G401.6 (cell line): ENCODE data around the gene LAPTM5.

Experiments used
- FAIRE-seq: peaks from 2 replicates; lab custom pipeline; 2012; peaks lifted over from hg19 to GRCh38; lab: Jason Lieb, UNC

Gene LAPTM5

DNA sequence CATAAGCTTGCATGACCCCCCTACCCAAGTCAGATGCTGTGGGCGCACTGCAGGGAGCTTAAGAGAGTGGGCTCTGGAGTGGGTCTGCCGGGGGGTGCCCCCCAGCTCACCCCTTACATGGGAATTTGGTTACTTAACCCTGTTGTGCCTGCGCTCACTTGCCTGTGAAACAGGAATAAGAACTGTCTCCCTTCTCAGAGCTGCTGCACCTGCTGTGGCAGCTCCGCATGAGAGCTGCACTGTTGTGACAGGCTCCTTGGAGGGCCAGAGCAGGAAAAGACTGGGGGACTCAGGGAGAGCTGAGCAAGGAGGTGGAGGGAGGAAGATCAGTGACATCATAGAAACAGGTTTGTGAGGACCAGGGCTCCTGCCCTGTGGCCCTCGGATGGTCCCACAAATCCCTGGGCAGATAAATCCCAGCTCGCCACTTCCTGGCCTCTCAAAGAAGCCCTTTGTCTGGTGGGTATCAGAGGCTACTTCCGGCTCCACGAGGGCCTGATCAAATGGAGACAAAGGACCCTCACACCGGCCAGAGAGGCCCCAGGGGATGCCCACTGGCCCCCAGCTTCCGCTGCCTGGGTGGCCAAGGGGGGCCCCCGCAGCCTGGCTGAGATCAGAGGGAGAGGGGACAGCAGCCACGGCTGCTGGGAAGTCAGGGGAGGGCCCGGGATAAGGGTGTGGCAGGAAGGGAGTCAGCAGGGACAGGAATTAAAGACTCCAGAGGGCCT, 28.9 kb upstream of the LAPTM5 start:
- no peak for FAIRE-seq

DNA sequence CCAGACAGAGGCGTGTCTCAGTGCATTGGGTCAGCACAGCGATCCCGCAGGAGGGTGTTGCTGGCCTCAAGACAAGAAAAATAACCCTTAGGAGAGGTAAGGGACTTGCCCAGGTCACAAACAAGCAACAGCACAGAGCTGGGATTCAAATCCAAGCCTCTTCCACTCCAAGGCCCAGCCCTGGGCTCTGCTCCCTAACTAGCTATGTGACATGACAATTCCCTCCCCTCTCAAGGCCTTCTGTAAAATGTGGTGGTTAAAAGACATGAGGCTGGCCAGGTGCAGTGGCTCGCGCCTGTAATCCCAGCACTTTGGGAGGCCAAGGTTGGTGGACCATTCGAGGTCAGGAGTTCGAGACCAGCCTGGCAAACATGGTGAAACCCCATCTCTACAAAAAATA, 28.1 kb upstream of the LAPTM5 start:
- FAIRE-seq, result no peak

DNA sequence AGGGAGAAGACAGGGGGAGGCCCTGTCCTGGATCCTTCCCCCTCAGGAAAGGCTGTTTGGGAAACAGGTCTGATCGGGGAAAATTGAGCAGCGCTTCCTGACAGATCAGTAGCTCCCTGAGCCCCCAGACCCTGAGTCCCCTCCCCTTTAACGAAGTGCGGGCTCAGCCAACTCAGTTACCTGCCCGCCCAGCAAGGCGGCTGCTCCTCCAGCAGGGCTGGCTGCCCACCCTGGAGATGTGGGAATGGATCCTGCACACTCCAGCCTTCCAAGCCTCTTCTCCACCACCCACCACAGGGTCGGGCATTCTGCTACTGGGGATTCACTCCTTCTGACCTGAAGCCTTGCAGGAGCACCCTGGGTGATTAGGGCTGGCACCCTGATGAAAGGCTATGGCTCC, 27.6 kb upstream of the LAPTM5 start:
- FAIRE-seq, result no peak

DNA sequence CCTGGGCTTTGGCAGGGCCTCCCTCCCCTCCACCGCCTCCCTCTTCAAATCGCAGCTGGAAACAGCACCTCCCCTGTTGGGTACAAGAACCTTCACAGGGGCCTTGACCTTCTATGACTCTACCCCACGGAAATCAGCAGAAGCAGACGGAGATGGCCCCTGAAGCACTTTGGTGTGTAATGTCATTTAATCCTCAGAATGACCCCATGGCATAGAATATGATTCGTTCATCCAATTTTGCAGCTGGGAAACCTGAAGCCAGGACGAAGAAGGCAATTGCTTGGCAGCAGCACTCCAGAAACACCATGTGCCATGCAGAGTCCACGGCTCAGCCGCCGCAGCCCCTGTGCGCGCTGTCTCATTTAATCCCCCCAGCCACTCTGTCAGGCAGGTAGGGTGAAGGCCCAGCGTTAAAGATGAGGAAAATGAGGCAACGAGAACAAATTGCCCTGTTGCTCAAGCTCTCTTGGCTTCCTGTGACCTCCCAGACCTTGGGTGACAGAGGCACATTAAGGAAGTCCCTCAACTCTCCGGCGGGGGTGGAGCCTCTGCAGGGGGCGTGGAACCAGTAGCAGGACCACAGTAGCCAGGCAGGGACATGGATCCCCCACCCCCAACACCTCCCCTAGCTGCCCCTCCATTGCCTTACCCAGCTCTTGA, 25.8 kb upstream of the LAPTM5 start:
- no peak for FAIRE-seq

DNA sequence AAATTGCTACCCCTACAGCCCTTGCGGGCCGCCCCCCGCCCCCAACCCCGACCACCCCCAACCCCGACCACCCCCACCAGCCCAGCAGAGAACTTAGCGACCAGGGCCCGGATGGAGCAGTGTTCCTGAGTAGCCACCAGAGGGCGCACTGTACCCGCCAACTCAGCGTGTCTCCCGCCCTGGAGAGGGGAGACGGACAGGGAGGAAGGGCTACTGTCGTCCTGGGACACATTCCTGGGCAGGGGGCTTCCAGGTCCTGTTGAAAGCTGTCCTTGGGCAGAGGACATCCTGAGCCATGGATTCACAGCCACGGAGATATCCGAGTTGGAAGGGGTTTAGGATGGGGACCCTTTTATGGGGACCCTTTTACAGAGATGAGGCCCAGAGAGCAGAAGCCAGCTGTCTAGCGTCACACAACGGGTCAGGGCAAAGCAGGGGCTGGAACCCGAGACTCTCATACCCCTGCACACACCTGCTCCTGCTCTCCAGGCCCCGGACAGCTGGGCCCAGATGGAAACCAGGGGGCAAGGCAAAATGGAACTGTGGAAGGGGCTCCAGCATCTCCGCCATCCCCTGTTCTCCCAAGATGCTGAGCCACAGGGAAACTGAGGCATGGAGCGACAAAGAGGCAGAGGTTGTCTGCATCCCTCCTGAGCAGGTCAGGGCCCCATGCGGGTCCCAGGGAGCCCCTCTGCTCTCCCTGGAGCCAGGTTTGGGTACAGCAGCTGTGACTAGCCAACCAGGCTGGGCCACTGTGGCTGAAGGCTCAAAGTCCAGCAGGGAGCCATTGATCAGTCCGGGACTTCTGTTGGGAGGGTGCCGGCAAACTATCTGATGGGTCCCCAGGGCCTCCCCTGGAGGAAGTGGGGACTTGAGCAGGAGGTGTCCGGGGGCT, 25.0 kb upstream of the LAPTM5 start:
- no peak for FAIRE-seq

DNA sequence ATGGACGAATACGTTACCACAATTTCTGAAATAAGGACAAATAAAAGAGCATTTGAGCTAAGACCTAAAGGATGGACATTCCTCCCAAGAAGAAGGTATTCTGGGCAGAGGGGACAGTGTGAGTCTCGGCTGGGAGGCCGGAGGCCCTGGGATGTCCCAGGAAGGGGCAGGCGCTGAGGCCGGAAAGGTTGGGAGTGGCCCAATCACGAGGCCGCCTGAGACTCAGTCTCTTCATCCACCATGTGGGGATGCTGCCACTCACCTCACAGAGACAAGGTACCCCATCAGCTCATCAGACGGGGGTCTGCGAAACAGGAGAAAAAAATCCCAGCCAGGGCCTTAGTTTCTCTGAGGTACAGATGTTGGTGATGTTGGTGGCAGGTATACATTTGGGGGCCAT, 24.3 kb upstream of the LAPTM5 start:
- FAIRE-seq, result no peak

DNA sequence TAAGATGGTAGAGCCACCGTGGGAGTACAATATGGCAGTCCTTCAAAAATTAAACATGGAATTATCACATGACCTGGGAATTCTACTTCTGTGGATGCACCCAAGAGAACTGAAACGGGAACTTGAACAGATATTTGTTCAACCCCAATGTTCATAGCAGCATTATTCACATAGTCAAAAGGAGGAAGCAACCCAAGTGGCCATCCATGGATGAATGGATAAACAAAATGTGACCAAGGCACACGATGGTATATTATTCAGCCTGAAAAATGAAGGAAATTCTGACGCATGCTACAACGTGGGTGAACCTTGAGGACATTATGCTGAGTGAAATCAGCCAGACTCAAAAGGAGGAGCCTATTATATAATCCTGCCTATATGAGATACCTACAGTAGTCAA, 22.8 kb upstream of the LAPTM5 start:
- FAIRE-seq, result no peak

DNA sequence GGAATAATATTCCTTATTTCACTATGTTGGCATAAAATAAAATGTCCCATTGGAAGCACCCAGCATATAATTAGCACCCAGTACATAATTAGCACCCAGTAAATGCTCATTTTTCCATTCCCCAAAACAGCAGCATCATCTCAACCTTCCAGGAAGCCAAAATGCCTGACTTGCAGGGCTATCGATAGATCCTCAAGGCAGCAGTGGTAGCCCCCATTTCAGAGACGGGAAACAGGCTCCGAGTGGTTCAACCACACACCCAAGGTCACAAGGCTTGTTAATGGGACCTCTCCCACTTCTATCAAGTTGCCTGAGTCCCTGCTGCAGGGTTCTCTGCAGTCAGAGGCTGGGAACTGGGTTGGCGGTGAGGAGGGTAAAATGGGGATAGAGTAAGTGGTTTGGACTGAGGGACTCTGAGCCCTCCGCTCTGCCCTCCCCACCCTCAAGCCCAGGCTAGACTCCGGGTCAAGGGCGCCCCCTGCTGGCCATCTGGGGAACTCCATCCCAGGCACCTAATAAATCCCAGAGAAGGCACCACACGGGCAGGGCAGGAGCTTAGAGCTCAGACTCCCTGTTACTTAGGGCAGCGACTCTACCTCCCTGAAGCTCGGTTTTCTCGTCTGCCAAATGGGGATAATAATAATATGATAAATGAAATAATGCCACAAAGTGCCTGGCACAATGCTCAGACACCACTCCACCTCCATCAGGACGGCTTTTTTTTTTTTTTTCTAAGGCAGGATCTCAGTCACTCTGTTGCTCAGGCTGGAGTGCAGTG, 21.9 kb upstream of the LAPTM5 start:
- FAIRE-seq, result peak; percentile 85

DNA sequence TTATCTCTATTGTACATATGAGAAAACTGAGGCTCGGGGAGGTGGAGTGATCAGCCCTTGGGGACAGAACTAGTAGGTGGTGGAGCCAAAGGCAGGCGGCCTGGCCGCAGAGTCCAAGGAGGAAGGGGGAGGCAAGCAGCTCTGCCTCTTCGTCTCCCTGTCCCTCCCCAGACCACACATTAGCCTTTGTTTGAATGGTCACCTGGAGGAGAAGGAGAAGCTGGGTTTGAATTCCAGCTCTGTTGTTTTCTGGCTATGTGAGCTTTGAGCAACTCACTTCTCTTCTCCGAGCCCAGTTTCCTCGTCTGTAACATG, 21.4 kb upstream of the LAPTM5 start:
- FAIRE-seq, result no peak

DNA sequence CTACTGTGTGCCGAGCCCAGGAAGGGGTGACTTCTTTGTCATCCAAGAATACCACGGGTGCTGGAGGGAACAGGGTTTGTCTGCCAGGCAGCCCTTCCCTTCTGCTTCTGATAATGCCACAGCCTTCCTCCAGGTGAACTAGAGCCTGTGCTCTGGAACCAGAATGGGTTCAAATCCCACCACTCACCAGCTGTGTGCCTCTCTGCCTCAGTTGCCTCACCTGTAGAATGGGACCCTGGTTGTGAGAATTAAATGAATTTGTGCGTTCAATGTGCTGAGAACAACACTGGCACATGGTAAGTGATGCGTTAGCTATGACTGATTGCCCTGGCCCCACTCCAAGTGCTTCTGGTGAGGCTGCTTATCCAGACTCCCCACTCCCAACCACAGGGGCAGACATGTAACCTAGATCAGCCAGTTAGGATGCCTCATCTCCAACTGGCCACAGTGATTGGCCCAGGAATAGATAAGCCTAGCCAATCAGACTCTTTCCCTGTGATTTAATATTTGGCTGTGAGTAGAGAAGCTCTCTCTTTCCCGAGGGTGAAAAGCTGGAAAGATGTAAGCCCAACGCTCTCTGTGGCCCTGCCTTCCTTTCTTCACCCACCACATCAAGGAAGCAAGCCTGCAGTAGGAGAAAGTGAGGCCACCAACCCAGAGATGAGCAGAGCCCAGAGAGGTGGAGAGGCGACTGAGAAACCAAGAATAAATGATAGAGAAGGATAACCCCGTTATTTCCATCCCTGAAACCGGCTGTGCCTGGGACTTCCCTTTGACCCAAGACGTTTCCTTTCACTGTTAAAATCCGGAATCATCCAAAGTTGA, 20.8 kb upstream of the LAPTM5 start:
- FAIRE-seq, result no peak

DNA sequence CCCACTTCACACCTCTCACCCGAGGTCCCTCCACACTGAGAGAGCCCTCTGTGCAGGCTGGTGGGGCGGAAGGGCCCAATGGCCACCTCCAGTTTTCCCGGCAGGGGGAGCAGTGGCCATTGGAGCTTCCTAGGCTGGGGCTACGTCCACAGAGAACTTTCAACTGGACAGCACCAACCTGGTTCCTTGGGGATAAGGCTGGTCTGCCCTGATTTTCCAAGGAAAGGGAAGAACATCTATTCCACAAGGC, 20.3 kb upstream of the LAPTM5 start:
- FAIRE-seq, result no peak

DNA sequence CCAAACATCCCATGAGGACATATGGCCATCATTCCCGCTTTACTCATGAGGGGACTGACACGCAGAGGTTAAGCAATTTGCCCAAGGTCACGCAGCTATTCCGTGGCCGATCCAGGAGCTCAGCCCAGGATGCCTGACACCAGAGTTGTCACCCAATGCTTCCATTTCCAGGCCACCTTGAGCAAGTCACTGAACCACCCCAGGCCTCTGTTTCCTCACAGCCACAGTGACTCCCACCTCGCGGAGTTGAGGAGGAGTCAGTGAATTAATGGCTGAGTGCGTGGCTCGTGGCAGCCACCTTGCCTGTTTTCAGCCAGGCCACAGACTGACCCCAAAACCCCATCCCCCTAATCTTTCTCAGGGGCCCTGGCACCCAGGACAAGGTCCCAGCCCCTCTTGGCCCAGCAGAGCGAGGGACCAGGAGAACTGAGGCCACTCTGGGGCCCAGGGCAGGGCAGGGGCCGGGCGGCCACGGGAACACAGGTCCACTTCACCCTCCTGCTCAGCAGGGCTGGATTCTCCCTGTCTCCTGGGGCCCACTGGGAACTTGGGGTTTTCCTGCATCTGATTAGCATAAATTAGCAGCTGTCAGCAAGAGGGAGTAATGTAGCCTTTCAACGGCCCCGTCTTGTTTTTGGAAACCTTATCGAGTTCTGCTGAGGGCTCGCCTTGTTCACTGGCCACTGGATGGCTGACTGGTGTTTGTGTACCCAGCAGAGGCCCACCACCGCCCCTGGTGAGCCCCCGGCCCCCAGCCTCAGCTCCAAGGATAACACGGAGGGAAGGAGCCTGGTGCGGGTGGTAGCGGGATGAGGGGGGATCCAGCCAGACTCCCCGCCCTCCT, 19.7 kb upstream of the LAPTM5 start:
- no peak for FAIRE-seq

DNA sequence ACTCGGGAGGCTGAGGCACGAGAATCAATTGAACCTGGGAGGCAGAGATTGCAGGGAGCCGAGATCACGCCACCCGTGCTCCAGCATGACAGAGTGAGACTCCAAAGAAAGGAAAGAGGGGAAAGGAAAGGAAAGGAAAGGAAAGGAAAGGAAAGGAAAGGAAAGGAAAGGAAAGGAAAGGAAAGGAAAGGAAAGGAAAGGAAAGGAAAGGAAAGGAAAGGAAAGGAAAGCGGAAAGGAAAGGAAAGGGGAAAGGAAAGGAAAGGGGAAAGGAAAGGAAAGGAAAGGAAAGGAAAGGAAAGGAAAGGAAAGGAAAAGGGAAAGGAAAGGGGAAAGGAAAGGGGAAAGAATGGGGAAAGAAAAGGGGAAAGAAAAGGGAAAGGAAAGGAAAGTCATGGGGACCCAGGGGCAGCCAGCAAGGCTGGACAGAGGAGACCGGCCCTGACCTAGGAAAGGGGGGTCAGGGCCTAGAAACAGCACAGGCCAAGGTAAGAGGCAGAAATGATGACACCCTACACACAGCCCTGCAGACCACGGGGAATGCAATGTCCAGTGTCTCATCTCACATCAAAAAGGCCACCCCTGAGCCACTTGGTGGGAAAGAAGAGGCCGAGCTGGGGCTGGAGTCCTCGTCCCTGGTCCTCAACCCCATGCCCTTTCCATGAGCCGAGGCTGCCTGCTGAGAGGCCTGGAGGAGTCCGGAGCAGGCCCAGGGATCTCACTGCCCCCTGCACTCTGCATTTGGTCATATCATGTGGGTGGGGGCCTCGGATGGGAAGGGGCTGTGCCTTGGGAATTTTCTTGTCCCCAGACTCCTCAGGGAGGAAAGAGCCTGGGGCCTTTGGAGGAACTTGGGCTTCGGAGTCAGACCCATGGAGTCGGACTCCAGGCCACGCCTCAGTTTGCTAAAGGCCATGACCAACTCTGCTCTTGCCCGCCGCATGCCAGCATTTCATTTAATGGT, 18.8 kb upstream of the LAPTM5 start:
- no peak for FAIRE-seq

DNA sequence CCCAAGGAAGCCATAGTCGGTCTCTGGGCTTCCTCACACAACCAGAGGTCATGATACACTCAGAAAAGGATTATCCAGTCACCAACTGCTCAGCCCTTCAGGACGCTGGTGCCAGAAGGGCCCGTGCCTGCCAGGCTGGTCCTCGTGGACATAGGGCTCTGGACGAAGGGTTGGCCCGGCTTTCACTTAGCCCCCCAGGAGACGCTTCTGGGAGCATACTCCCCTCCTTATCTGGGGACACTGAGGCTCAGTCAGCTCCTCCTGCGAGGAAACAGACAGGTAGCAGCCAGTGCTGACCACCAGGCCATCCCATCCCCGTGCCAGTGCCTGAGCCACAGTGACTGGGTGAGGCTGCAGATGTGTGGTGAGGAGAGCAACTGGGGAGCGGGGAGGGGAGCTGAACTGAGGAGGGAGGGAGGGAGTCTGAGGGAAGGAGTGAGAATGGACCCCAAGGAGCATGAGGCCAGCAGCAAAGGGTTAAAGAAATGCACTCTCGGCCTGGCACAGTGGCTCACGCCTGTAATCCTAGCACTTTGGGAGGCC, 17.9 kb upstream of the LAPTM5 start:
- no peak for FAIRE-seq

DNA sequence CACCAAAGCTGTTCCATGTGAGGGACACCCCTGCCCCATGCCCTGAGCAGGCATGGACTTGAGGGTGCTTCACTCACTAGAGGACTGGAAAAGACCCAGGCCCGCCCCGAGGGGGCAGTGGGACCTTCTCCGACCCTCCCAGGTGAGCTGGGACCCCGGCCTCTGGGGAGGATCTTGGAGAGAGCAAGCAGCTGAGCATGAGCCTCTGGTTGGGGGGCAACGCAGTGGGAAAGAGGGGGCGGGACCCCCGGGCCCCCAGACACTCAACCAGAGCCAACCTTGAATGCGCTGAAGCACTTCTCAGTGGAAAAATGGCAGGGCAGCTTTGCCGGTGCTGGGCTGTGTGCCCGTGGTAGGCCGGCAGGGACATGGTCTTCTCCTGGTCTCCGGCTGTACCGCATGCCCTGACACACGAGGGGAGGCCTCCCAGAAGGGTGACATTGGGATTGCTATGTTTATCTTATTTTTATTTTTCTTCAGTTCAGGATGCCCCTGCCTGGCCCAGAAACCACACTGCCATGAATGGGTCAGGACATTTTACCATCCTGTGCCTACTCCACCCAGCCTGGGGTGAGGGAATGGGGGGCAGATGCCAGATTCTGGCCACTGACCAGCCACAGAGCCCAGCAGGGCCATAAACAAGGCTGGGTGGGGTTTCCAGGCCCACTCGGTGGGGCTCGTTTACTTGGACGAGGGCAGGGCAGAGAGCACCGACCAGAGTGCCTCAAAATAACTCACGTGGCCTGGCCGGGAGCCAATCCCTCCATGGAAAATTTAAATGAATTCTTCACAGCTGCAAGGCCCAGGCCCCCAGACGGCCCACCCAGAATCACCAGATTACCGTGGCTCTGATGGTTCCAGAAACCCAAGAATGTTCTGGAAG, 17.2 kb upstream of the LAPTM5 start:
- FAIRE-seq, result no peak

DNA sequence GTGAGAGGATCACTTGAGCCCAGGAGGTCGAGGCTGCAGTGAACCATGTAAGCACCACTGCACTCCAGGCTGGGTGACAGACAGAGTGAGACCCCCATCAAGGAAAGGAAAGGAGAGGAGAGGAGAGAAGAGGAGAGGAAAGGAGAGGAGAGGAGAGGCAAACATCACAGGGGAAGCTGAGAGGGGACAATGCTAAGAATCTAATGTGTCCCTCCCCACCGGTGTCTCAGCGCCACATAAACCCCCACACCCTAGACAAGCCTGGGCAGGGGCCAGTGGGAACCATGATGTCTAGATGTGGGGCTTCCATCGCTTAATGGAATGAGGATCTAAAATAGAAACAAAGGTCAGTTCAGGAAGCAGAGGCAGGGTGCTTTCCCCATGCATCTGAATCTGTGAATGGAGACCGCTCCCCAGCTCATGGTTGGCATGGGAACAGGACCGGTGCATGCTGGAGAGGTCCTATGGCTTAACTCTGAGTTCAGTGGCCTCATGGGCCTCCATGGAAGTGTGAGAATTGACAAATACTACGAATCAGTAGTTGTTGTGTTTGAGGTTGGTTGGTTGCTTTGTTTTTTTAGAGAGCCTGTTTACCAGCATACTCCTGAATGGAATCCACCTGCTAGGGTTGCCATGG, 16.3 kb upstream of the LAPTM5 start:
- no peak for FAIRE-seq

DNA sequence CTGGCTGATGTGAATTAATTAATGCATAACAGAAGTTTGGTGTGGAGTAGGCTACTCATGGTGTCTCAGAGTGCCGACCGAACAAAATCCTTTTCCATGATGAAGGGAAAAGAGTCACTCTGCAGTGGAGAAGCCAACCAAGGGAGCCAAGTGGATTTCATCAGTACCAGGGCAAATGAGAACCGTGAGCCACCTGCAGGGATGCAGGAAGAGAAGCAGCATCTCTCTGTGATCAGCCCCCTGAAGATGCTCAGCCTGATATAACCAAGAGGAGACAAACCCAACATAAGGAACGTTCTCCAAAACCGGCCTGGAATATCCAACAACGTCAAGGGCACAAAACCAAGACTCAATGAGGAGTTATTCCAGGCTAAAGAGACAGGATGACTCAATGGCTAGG, 13.4 kb upstream of the LAPTM5 start:
- no peak for FAIRE-seq

DNA sequence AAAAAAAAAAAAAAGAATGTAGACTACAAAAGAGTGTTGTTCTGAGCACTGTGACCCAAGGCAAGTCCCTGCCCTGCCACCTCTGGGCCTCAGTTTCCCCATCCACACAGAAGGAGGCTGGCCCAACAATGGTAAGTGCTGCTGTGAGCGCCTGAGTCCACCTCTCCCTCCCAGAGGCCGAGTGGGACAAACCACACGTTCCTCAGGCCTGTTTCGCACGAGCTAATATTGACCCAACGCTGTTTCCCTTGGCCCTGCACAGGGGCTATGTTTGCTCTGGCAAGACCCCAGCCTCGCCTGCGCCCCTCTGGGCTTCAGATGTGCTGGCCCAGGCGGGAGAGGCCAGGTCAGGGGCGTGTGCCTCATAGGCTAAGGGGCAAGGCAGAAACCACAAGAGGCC, 12.6 kb upstream of the LAPTM5 start:
- FAIRE-seq, result no peak
